HG03558 (cell line): ENCODE measurements around the gene PKD2L1.

Source experiments
- ATAC-seq: cut with Tn5 transposase; IDR thresholded peaks from one replicate; pipeline ENCODE4 v1.9.1; 2021; ENCODE audit warnings: moderate number of reproducible peaks; ENCODE audit not compliant: unreplicated experiment; ENCODE audit errors: extremely low read depth

Gene PKD2L1

DNA sequence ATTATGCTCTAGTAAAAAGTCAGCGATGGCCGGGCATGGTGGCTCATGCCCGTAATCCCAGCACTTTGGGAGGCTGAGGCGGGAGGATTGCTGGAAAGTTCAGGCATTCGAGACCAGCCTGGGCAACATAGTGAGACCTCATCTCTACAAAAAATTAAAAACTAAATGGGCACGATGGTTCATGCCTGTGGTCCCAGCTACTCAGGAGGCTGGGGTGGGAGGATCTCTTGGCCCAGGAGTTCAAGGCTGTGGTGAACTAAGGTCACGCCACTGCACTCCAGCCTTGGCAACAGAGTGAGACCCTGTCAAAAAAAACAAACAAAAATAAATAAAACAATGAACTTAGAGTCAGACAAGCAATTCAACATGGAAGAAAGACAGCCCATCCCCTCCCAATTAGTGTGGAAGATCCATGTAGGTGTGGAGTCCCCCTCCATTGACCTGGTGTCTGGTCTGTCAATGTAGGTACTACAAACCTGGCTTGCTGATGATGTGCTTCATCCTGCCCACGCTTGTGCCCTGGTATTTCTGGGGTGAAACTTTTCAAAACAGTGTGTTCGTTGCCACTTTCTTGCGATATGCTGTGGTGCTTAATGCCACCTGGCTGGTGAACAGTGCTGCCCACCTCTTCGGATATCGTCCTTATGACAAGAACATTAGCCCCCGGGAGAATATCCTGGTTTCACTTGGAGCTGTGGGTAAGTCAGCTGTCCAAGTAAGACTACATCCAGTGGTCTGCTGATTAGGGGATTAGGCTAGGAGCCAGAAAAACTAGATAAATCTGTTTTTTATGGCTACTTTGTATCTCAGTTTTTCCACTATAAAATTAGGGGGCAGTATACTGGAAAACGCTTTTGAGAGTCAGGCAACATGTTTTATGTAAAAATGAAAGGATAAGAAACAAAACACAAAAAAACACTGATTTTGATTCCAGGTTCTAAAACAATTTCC lies 26.3 kb upstream of the PKD2L1 start:
- no peak for ATAC-seq

DNA sequence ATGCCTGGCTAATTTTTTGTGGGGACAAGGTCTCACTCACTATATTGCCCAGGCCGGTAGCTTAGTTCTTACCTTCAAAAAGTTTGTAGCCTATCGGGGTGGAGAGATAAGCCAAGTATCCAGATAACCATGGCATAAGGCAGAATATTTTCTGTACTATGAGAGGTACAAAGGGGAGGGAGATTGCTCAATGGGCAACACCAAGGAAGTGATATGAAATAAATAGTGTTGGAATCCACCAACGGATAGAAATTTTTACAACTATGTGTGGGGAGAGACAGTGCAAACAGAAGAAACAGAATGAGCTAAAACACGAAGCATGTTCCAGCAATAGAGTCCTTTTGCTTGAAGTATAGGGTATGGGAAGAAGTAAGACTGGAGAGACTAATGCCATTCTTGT lies 25.1 kb upstream of the PKD2L1 start:
- ATAC-seq, result no peak

DNA sequence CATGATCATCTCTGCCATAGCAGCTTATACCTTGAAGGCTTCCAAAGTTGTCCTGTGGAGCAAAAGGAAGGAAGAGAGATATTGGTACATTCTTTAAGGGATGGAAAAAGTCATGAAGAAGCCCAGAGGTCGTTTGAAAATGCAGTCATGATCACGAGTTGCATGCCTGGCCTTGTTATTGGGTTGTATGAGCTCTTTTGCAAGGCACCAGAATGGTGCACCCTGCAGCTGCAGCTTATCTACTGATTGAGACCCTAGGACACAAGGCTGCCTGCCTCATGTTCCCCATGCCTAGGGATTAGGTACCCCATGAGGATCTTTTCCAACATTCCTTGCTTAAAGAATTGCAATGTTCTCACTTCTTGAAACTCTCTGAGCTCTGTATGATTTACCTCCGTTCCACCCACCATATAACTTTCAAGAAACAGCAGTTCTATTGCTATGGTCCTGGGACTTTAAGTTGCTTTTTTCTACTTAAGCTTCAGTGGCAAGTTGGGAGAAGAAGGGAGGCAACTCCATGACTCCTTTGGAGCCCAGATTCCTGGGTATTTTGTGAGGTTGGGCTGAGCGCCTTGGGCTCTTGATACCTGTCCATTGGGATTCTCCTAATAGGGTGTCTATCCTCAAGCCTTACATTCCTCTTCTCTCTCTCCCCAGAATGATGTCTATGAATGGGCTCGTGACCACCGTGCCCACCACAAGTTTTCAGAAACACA lies 23.9 kb upstream of the PKD2L1 start:
- ATAC-seq, result no peak

DNA sequence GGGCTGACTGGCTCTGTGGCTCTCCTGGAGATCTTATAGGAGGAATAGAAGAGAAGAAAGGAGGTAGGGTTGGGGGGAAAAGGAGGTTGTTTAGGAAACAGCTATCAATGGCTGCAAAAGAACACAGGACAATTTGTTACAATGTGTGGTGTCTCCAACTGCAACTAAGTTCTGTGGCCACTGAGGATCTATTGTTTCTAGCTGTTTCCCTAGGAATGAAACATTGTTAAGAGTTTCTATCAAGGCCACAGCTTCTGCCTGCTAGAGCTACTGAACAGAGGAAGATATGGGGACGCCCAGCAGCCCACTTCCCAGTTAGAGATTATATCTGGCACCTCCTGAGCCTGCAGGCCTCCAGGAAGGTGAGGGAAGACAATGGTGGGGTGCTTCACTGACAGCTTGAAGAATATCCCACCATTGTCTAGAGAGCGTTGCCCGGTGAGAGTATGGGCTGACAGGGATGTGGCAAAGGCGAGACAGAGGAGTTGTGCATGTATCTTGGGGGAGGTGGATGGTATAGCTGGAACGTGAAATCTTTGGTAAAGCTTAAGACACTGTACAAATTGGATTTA lies 21.0 kb upstream of the PKD2L1 start:
- ATAC-seq, result no peak

DNA sequence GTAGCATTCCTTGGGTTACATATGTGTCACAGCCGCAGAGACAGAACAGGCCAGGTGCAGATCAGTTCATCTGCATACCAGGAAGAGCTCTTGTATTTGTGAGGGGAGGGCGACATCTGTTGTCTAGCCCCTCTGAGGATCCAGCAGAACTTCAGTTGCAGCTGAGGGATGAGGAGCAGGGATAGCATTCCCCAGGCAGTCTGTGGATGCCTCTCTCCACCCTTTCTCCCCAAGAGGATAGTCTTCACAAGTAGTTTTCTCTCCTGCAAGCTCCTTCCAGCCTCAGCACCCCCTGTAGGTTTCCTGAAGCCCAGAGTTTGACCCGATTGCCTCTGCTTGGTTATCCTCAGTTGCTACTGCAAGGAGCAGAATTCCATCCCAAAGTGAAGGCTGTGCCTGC lies 19.6 kb upstream of the PKD2L1 start:
- ATAC-seq, result no peak

DNA sequence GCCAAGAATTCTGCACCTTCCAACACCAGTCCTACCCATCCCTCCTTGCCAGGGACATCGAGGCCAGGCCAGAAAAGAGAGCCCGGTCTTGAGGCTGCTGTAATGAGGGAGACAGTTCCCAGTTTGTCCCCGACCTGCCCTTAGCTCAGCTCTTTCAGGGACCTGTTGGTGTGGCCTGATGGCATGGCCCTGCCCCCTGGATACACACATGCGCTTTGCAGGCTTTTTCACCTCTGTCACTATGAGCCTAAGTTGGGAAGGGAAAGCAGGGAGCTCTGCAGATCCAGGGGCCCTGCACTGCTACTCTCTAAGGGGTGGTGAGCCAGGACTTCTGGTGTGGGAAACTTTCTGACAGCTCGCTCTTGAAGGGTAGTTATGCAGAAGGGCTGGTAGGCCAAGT lies 19.1 kb upstream of the PKD2L1 start:
- ATAC-seq, result no peak

DNA sequence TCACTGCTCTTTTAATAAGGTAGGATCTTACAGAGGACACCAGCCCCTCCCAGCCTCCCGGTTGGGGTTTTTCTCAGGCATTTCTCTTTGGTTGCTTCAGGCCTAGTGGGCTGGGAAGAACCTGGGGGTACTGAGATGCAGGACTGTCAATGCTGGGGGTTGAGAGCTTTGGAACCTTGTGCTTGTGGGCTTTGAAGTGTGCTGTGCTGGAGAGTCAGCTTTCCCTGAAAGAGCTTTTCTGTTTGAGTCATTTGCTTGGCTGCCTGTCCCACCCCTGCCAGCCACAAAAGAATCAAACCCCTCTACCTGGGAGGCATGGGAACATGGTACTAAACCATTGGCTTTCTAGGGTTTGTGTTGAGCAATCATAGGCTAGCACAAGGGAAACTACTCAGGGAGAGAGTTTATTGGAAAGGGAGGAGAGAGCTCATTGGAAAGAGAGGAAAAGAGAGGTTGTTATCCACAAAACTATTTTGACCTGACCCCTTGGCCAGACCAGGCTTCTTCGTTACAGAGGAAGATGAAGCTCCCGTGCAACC lies 18.4 kb upstream of the PKD2L1 start:
- ATAC-seq, result no peak

DNA sequence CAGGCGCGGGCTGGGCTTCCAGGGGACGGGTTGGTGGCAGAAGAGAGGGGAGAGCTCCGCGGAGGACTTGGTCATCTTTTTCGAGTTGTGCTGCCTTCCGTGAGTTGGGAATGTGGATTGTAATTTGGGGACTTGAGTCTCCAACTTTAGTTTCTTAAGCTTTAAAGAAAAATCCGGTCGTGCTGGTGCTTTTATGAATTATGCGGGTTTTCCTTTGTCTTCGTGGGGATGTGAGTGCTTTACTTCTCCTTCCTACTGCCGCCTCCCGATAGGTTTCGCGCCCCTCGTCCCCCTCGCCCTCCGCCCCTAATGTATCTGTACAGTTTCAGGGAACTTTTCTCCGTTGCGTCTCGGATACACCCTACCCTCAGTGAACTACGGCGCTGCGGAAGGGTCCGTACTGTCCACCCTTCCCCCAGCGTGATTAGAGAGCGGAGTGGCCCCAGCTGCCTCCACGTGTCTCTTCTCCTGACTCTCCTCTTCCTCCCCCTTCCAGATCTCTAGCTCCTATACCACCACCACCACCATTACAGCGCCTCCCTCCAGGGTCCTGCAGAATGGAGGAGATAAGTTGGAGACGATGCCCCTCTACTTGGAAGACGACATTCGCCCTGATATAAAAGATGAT lies 17.7 kb upstream of the PKD2L1 start:
- ATAC-seq, result no peak

DNA sequence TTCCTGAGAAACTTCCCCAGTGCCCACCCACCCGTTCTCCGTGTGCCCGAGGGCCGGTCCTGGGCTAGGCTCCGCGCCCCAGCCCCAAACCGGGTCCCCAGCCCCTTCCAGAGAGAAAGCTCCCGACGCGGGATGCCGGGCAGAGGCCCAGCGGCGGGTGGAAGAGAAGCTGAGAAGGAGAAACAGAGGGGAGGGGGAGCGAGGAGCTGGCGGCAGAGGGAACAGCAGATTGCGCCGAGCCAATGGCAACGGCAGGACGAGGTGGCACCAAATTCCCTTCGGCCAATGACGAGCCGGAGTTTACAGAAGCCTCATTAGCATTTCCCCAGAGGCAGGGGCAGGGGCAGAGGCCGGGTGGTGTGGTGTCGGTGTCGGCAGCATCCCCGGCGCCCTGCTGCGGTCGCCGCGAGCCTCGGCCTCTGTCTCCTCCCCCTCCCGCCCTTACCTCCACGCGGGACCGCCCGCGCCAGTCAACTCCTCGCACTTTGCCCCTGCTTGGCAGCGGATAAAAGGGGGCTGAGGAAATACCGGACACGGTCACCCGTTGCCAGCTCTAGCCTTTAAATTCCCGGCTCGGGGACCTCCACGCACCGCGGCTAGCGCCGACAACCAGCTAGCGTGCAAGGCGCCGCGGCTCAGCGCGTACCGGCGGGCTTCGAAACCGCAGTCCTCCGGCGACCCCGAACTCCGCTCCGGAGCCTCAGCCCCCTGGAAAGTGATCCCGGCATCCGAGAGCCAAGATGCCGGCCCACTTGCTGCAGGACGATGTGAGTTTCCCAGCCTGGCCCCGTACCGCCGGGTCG lies 16.9 kb upstream of the PKD2L1 start, which contains the start of gene SCD:
Gene SCD (plus strand): TSS at position 469 of the 803 bp plus-strand sequence. CDS start 272 bp downstream, at position 741.
- peak; percentile 90 for ATAC-seq

DNA sequence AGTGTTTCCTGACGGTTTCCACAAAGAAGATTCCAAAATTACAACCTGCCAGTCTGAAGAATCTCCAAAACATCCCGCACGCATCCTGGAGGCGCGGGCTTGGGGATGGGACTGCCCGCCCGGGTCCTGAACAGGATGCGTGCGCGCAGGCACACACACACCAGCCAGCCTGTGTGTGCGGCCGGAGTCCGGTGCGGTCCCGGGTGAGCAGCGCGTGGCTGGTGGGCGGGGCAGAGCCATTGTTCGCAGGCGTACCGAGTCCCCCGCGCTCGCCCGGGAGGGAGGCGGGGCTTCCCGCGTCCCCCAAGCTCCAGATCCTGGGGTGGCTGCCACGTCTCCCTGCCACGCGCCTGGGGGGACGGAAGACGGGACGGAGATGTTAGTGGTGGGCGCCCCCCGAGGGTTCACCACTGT lies 16.3 kb upstream of the PKD2L1 start:
- ATAC-seq, result peak; percentile 24

DNA sequence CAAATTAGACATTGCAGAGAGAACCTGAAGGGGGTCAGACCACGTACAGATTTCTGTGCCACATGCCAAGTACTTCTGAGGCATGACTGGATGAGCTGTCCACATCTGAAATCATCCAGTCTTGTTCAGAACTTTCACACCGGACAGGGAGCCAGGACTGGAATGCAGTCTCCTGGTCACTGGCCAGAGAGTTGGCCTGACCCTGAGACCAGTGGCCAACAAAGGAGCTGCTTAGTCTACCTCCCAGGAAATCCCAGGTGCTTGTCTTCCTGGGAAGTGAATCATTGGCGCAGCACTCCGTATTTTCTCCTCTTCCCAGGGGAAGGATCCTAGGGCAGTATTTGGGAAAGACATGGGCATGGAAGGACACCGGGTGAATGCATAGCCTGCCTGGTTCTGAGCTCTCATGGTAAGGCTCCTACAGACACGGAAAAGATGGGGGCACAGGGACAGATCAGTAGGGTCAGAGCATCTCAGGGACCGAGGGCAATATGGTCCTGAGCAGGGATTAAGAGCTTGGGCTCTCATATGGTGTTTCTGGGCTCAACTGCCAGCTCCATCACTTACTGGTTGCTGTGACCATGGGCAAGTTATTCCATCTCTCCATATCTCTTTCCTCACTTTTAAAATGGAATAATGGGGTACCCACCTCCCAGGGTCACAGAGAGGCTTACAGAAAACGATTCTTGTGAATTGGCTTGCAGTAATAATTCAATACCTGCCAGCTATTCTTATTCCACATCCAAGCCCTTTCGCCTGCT lies 15.7 kb upstream of the PKD2L1 start:
- ATAC-seq, result no peak

DNA sequence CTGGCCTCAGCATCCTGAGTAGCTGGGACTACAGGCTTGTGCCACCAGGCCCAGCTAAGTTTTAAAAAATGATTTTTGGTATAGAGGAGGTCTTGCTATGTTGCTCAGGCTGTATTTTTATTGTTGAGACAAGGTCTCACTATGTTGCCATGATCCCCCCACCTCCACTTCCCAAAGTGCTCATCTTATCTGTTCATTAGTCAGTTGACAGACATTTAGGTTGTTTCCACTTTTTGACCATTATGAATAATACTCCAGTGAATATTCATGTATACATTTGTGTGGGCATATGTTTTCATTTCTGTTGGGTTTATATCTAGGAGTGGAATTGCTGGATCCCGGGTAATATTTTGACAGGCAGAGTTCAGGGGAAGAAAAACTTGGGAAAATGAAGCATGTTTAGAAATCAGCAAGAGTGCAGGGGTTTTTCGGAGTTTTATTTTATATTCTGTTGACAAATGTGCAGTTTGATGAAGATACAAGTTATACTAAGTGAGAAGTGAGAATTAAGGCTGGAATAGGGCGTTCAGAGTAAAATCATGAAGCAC lies 14.3 kb upstream of the PKD2L1 start:
- no peak for ATAC-seq

DNA sequence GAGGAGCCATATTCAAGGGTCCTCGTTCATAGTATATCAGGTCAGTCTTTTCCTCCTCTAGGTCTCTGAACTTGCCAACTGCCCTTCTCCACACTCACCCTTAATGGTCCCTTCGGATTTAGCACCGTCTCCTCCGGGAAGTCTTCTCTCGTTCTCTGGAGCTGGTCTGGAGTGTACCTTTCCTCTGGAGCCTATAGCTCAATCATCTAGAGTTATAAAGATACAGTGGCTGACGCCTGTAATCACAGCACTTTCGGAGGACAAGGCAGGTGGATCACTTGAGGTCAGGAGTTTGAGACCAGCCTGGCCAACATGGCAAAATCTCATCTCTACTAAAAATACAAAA lies 12.6 kb upstream of the PKD2L1 start:
- ATAC-seq, result no peak

DNA sequence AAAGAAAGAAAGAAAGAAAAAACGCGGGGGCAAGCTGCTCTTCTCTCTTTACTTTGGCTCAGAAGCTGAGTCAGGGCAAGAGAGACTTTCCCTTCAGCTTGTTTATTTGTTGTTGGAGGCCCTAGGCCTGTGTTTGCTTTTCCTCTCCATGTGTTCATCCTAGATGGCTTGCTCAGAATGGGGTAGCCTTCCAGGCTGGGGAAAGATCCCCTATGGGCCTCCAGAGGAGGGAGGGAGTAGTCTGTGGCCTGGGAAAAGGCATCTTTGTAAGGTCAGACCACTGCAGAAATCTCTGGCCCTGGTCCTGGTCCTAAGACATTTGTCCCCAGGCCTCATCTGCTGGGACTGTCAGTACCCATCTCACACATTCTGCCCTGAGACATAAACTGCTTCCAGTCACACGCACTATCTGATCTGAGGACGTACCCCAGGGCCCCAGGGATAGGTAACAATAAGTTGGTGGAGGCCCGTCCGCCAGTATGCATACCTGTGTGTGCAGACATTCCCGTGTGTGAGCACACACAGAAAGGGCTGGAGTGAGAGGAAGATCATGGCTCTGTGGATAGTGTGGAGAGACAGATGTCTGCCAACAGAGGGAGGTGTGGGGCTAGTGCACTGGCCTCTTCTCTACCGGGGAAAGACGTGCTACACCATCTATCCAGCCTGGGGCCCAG lies 12.1 kb upstream of the PKD2L1 start:
- no peak for ATAC-seq

DNA sequence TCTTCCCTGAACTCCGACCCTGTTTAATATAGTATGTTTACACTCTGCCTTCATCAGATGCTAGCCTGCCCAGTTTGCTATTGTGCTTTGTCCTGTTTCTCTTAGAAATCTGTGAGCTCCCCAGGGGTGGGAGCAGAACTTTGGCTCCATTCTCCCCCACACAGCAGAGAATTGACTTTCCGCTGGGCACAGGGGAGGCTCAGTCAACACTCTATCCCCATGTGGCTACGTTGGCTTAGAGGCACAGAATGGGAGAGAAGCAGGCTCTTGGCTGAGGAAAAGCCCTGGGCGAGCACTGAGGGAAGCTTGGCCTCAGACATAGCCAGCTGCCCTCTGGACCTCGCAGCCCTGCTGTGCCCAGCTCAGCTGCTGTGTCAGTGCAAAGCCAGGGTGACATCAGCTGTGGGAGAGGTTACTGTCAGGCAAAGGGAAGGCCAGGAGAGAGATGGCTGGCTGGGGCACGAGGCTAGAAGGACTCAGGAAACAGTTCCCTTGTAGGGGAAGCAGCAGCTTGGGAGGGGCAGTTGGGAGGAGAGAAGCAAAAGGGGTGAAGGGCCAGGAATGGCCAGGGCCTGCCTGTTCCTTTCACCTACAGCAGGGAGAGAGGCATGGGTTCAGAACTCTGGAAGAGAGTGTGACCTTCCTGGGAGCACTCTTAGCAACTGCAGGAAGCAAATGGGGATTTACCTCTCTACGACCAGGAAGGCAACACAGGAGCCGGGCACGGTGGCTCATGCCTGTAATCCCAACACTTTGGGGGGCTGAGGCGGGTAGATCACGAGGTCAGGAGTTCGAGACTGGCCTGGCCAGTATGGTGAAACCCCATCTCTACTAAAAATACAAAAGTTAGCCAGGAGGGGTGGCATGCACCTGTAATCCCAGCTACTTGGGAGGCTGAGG lies 11.2 kb upstream of the PKD2L1 start:
- ATAC-seq, result no peak

DNA sequence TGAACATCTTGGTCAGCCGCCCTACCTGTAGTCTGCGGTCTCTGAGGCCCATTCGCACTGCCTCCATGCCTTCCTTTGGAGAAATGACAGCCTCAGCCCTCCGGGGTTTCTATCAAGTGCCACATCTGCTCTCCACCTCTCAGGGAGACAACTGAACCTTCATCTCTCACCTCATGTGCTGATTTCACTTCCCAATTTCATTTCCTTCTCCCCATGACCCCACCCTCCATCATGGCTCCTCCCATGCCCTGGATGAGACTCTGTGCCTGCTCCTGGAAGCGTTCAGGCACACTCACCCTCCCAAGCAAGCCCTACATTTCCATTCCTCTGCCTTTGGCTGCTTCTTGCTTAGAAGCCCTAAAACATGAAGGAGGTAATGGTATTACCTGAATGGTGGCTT lies 9.2 kb upstream of the PKD2L1 start:
- ATAC-seq, result no peak

DNA sequence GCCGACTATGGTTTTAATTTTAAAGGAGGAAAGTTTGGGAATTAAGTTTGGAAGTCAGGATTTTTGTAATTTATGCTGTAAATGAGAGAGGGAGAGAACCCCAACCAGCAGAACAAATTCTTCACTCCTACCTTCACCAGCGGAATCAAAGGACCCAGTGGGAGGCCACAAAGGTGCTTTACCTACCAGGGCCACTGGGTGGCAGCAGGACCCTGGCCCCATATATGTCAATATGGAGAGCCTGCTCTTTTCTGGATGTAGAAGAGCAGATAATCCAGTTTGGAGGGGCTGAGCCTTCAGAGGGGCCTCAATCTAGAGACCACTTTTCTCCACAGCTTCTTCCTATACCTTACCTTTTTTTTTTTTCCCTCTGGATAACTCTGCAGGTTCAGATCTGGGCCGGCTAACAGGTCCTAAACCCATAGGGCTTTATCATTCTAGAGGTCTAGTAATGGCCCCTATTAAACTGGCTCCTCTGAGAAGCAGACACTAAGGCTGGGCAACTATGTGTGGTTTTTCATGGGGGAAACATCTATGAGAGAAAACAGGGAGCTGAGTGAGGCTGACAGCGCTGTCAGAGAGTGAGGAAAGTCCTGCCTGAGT lies 8.5 kb upstream of the PKD2L1 start:
- ATAC-seq, result no peak
